MM.1S (cell line): ENCODE results near the gene SPACA7.

Experiments
- DNase-seq: peaks from one replicate; pipeline ENCODE4 v3.0.0-alpha.2; 2015
- H2AFZ ChIP-seq: fragments of 300-600 bp; sonication (generic); 2 replicates; pipeline ENCODE4 v1.6.0; 2016; ENCODE audit warnings: antibody characterized with exemption, low read length
- H3F3A ChIP-seq: fragments of 300-600 bp; sonication (generic); 2 replicates; pipeline ENCODE4 v1.6.1; 2016; ENCODE audit warnings: mild to moderate bottlenecking, antibody characterized with exemption, low read length, moderate library complexity, mixed read lengths; ENCODE audit not compliant: insufficient read depth
- H3K27ac ChIP-seq: fragments of 300-600 bp; sonication (generic); 2 replicates; pipeline ENCODE4 v1.5.1; 2016; ENCODE audit warnings: mild to moderate bottlenecking, low read length
- H3K27me3 ChIP-seq: fragments of 300-600 bp; sonication (generic); replicated peaks from 2 replicates; pipeline ENCODE4 v1.6.0; 2016; ENCODE audit warnings: low read length; ENCODE audit not compliant: insufficient read depth
- H3K36me3 ChIP-seq: fragments of 300-600 bp; sonication (generic); replicated peaks from 2 replicates; pipeline ENCODE4 v1.6.1; 2016; ENCODE audit warnings: mild to moderate bottlenecking, low read length, mixed read lengths; ENCODE audit not compliant: insufficient read depth
- H3K4me1 ChIP-seq: fragments of 300-600 bp; sonication (generic); 2 replicates; pipeline ENCODE4 v1.6.1; 2016; ENCODE audit warnings: low read length, mixed read lengths
- H3K4me2 ChIP-seq: fragments of 300-600 bp; sonication (generic); 2 replicates; pipeline ENCODE4 v1.6.0; 2016; ENCODE audit warnings: low read depth, low read length
- H3K4me3 ChIP-seq: fragments of 300-600 bp; sonication (generic); 2 replicates; pipeline ENCODE4 v1.5.1; 2016; ENCODE audit warnings: low read length, mixed read lengths
- H3K79me2 ChIP-seq: fragments of 300-600 bp; sonication (generic); 2 replicates; pipeline ENCODE4 v1.6.1; 2016; ENCODE audit warnings: mixed run types, low read length, mixed read lengths
- H3K9ac ChIP-seq: fragments of 300-600 bp; sonication (generic); 2 replicates; pipeline ENCODE4 v1.6.1; 2016; ENCODE audit warnings: low read length, mixed read lengths
- H3K9me2 ChIP-seq: fragments of 300-600 bp; sonication (generic); replicated peaks from 2 replicates; pipeline ENCODE4 v1.6.1; 2016; ENCODE audit warnings: mild to moderate bottlenecking, low read length, mixed read lengths; ENCODE audit not compliant: insufficient read depth
- H3K9me3 ChIP-seq: fragments of 300-600 bp; sonication (generic); replicated peaks from 2 replicates; pipeline ENCODE4 v1.6.1; 2016; ENCODE audit warnings: mild to moderate bottlenecking, low read length, mixed read lengths; ENCODE audit not compliant: insufficient read depth
- H4K20me1 ChIP-seq: fragments of 300-600 bp; sonication (generic); 2 replicates; pipeline ENCODE4 v1.6.1; 2016; ENCODE audit warnings: mild to moderate bottlenecking, low read length, moderate library complexity, mixed read lengths; ENCODE audit not compliant: insufficient read depth
- EZH2 ChIP-seq: fragments of 300-600 bp; sonication (generic); optimal IDR thresholded peaks from 2 replicates; pipeline ENCODE3; 2017; ENCODE audit warnings: low read depth, mild to moderate bottlenecking, antibody characterized with exemption, low read length, mixed read lengths
- EZH2phosphoT487 ChIP-seq: fragments of 300-600 bp; sonication (generic); IDR thresholded peaks from 2 replicates; pipeline ENCODE4 v1.6.1; 2018; ENCODE audit warnings: antibody characterized with exemption, low read length
- TF ChIP-seq, protein P1 (sequence below): fragments of 300-600 bp; sonication (generic); IDR thresholded peaks from 2 replicates; pipeline ENCODE4 v1.5.1; 2016; ENCODE audit warnings: antibody characterized with exemption, low read length, mixed read lengths

SPACA7 gene

DNA sequence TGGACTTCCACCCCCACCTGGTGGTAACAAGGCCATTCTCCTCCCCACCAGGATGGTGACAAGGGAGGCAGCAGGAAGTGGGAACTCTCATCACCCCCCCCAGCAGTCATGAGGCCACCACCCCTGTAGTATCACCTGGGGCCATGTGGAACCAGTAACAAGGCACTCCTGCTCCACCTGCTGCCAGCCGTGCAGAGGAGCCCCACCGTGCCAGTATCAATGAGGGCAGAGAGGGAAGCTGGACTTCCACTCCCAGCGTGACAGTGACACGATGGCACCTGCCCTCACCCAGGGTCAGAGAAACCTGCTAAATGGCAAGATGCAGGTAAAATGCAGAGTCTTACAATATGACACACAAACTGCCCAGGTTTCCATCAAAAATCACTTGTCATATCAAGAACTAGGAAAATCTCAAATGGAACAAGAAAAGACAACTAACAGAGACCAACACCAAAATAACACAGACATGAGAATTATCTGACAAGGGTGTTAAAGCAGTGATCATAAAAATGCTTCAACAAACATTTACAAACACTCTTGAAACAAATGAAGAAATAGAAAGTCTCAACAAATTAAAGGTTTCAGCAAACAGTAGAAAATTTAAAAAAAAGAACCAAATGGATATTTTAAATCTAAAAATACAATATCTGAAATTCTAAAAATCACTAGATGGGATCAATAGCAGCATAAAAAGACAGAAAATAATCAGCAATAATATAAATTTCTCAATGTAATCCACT, 9.1 kb upstream of the SPACA7 start:
- H3K4me1 ChIP-seq = no peaks in the 10 kb centered on the region
- no peaks in the 10 kb centered on the region for H3K36me3 ChIP-seq
- H3F3A ChIP-seq = no peaks in the 10 kb centered on the region
- H3K27me3 ChIP-seq = no peaks in the 10 kb centered on the region
- no peak overlapping the region for H3K4me2 ChIP-seq
- H3K9me3 ChIP-seq = no peaks in the 10 kb centered on the region
- H3K9ac ChIP-seq = no peak overlapping the region
- no peaks in the 10 kb centered on the region for H4K20me1 ChIP-seq
- TF ChIP-seq EZH2phosphoT487 (no peak), EZH2 (no peak)
- TF ChIP-seq, protein P1, sequence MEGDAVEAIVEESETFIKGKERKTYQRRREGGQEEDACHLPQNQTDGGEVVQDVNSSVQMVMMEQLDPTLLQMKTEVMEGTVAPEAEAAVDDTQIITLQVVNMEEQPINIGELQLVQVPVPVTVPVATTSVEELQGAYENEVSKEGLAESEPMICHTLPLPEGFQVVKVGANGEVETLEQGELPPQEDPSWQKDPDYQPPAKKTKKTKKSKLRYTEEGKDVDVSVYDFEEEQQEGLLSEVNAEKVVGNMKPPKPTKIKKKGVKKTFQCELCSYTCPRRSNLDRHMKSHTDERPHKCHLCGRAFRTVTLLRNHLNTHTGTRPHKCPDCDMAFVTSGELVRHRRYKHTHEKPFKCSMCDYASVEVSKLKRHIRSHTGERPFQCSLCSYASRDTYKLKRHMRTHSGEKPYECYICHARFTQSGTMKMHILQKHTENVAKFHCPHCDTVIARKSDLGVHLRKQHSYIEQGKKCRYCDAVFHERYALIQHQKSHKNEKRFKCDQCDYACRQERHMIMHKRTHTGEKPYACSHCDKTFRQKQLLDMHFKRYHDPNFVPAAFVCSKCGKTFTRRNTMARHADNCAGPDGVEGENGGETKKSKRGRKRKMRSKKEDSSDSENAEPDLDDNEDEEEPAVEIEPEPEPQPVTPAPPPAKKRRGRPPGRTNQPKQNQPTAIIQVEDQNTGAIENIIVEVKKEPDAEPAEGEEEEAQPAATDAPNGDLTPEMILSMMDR = no peak
- H3K9me2 ChIP-seq = no peaks in the 10 kb centered on the region
- H3K27ac ChIP-seq = no peak overlapping the region
- DNase-seq = no peak
- no peak overlapping the region for H2AFZ ChIP-seq
- no peaks in the 10 kb centered on the region for H3K79me2 ChIP-seq
- no peak overlapping the region for H3K4me3 ChIP-seq

DNA sequence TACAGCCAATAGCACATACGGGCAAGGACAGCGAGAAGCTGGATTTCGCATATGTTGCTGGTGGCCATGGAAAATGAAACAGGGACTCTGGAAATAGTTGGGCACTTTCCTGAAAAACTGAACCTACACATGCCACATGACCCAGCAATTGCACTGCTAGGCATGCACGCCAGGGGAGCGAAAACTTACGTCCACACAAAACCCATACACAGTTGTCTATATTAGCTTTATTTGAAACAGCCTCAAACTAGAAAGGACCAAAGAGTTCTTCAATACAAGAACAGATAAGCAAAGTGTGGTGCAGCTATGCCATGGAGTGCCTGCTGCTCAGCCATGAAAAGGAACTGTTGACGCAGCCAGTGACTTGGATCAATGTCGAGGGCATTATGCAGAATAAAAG, 7.3 kb upstream of the SPACA7 start:
- DNase-seq = no peak
- Histone ChIP-seq H3K27me3 (no peaks in the 10 kb centered on the region), H3K27ac (no peak overlapping the region), H2AFZ (no peak overlapping the region), H3K4me3 (no peak overlapping the region), H3K36me3 (no peaks in the 10 kb centered on the region), H3K9ac (no peak overlapping the region), H3K9me2 (no peaks in the 10 kb centered on the region), H3K79me2 (no peaks in the 10 kb centered on the region), H4K20me1 (no peaks in the 10 kb centered on the region), H3F3A (no peaks in the 10 kb centered on the region), H3K9me3 (no peaks in the 10 kb centered on the region), H3K4me2 (no peak overlapping the region), H3K4me1 (no peaks in the 10 kb centered on the region)
- TF ChIP-seq, protein P1 = no peak
- TF ChIP-seq EZH2 (no peak), EZH2phosphoT487 (no peak)

DNA sequence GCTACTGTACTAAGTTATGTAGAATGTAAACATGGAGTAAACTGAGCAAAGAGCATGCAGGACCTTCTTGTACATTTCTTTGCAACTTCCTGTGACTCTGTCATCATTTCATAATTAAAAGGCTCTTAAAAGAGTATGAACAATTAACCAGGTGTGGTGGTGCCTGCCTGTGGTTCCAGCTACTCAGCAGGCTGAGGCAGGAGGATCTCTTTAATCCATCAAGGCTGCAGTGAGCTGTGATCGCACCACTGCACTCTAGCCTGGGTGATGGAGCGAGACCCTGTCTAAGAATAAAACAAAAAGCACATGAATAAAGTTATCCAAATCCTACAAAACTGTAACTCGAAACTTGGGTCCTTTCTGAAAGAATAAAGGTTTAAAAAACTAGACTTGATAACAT, 5.8 kb upstream of the SPACA7 start:
- Histone ChIP-seq H3K27ac (no peak overlapping the region), H3K4me2 (no peak overlapping the region), H3K9ac (no peak overlapping the region), H3K36me3 (no peaks in the 10 kb centered on the region), H3K9me2 (no peaks in the 10 kb centered on the region), H3K4me1 (no peaks in the 10 kb centered on the region), H3K79me2 (no peaks in the 10 kb centered on the region), H3K4me3 (no peak overlapping the region), H4K20me1 (no peaks in the 10 kb centered on the region), H3F3A (no peaks in the 10 kb centered on the region), H3K9me3 (no peaks in the 10 kb centered on the region), H3K27me3 (no peaks in the 10 kb centered on the region), H2AFZ (no peak overlapping the region)
- no peak for DNase-seq
- TF ChIP-seq, protein P1 = no peak
- TF ChIP-seq EZH2phosphoT487 (no peak), EZH2 (no peak)
